Adipocyte (in vitro differentiated cells): ENCODE results near the gene CMIP.

Source experiments
- DNase-seq: peaks from one replicate; pipeline ENCODE4 v3.0.0-alpha.2; 2015; ENCODE audit warnings: low read depth
- H3K27me3 ChIP-seq: replicated peaks from 2 replicates; pipeline ENCODE4 v1.7.0; 2013; ENCODE audit warnings: mild to moderate bottlenecking, low read length, moderate library complexity; ENCODE audit not compliant: control insufficient read depth, insufficient read depth
- H3K36me3 ChIP-seq: 2 replicates; pipeline ENCODE4 v1.7.0; 2013; ENCODE audit warnings: low read length, mild to moderate bottlenecking, moderate library complexity; ENCODE audit not compliant: control insufficient read depth, insufficient read depth, severe bottlenecking
- H3K4me1 ChIP-seq: 2 replicates; pipeline ENCODE4 v1.7.0; 2013; ENCODE audit warnings: mild to moderate bottlenecking, low read length, moderate library complexity; ENCODE audit not compliant: control insufficient read depth, insufficient read depth
- H3K4me3 ChIP-seq: 2 replicates; pipeline ENCODE4 v1.7.0; 2013; ENCODE audit warnings: mild to moderate bottlenecking, low read length, moderate library complexity
- H3K9ac ChIP-seq: 2 replicates; pipeline ENCODE4 v1.7.0; 2013; ENCODE audit warnings: mild to moderate bottlenecking, low read length, moderate library complexity
- H3K9me3 ChIP-seq: 2 replicates; pipeline ENCODE4 v1.7.0; 2013; ENCODE audit warnings: mild to moderate bottlenecking, low read length, moderate library complexity; ENCODE audit not compliant: control insufficient read depth

The CMIP gene

GRCh38 chr16:81442916-81443687 lies 1.5 kb upstream of the CMIP start:
- DNase-seq = no peak
- H3K4me1 ChIP-seq = peaks cover 26% of the 10 kb centered on the region
- H3K4me3 ChIP-seq = no peak overlapping the region
- H3K27me3 ChIP-seq = no peaks in the 10 kb centered on the region
- H3K9ac ChIP-seq = no peak overlapping the region
- no peaks in the 10 kb centered on the region for H3K9me3 ChIP-seq
- H3K36me3 ChIP-seq = no peaks in the 10 kb centered on the region

GRCh38 chr16:81443688-81444447 lies 740 bp upstream of the CMIP start:
- H3K4me3 ChIP-seq = peak overlapping the region; percentile 75

GRCh38 chr16:81445143-81445961 lies 744 bp downstream of the CMIP start:
- DNase-seq = peak; percentile 67
- H3K9ac ChIP-seq = peak overlapping the region; percentile 94
- no peaks in the 10 kb centered on the region for H3K27me3 ChIP-seq
- no peaks in the 10 kb centered on the region for H3K9me3 ChIP-seq
- H3K4me3 ChIP-seq = peak overlapping the region; percentile 97
- H3K4me1 ChIP-seq = peaks cover 27% of the 10 kb centered on the region
- H3K36me3 ChIP-seq = no peaks in the 10 kb centered on the region

More at GRCh38 chr16:81443688-81444447, 740 bp upstream of the CMIP start:
- Histone ChIP-seq H3K36me3 (no peaks in the 10 kb centered on the region), H3K27me3 (no peaks in the 10 kb centered on the region), H3K4me1 (peaks cover 32% of the 10 kb centered on the region), H3K9ac (peak overlapping the region; percentile 75), H3K9me3 (no peaks in the 10 kb centered on the region)
- no peak for DNase-seq

GRCh38 chr16:81445966-81446906 lies 1.6 kb downstream of the CMIP start:
- H3K4me1 ChIP-seq = peaks cover 27% of the 10 kb centered on the region
- peak overlapping the region; percentile 97 for H3K4me3 ChIP-seq
- DNase-seq = peak; percentile 63
- H3K9ac ChIP-seq = peak overlapping the region; percentile 94
- no peaks in the 10 kb centered on the region for H3K27me3 ChIP-seq
- no peaks in the 10 kb centered on the region for H3K9me3 ChIP-seq
- no peaks in the 10 kb centered on the region for H3K36me3 ChIP-seq

- no peaks in the 10 kb centered on the region for H3K27me3 ChIP-seq
- H3K36me3 ChIP-seq = no peaks in the 10 kb centered on the region
- H3K4me3 ChIP-seq = peak overlapping the region; percentile 97
- H3K9ac ChIP-seq = peak overlapping the region; percentile 94
- no peaks in the 10 kb centered on the region for H3K9me3 ChIP-seq
- DNase-seq = no peak
- peaks cover 27% of the 10 kb centered on the region for H3K4me1 ChIP-seq
Observed at GRCh38 chr16:81446907-81447268, 2.3 kb downstream of the CMIP start.

GRCh38 chr16:81447383-81448101 lies 2.9 kb downstream of the CMIP start:
- no peaks in the 10 kb centered on the region for H3K36me3 ChIP-seq
- no peak for DNase-seq
- peak overlapping the region; percentile 97 for H3K4me3 ChIP-seq
- peaks cover 27% of the 10 kb centered on the region for H3K4me1 ChIP-seq
- H3K27me3 ChIP-seq = no peaks in the 10 kb centered on the region
- H3K9ac ChIP-seq = peak overlapping the region; percentile 94
- H3K9me3 ChIP-seq = no peaks in the 10 kb centered on the region

GRCh38 chr16:81448154-81449131 lies 3.8 kb downstream of the CMIP start:
- Histone ChIP-seq H3K9me3 (no peaks in the 10 kb centered on the region), H3K4me1 (peaks cover 30% of the 10 kb centered on the region), H3K4me3 (peak overlapping the region; percentile 20), H3K27me3 (no peaks in the 10 kb centered on the region), H3K36me3 (no peaks in the 10 kb centered on the region), H3K9ac (no peak overlapping the region)
- DNase-seq = no peak

GRCh38 chr16:81449241-81449640 lies 4.6 kb downstream of the CMIP start:
- no peaks in the 10 kb centered on the region for H3K9me3 ChIP-seq
- DNase-seq = no peak
- H3K4me3 ChIP-seq = no peak overlapping the region
- no peaks in the 10 kb centered on the region for H3K36me3 ChIP-seq
- no peak overlapping the region for H3K9ac ChIP-seq
- H3K27me3 ChIP-seq = no peaks in the 10 kb centered on the region
- peaks cover 33% of the 10 kb centered on the region for H3K4me1 ChIP-seq

- no peaks in the 10 kb centered on the region for H3K36me3 ChIP-seq
- H3K27me3 ChIP-seq = no peaks in the 10 kb centered on the region
- no peak overlapping the region for H3K4me3 ChIP-seq
- no peak for DNase-seq
- H3K4me1 ChIP-seq = peaks cover 33% of the 10 kb centered on the region
- no peaks in the 10 kb centered on the region for H3K9me3 ChIP-seq
- no peak overlapping the region for H3K9ac ChIP-seq
Observed at GRCh38 chr16:81449899-81450608, 5.4 kb downstream of the CMIP start.
